Measurements from ENCODE around the gene IGFBP7. TPM values are rescaled to one million over a fixed set of nuclear protein-coding genes. Genes with fewer than 3 reads are reported as not detected.
"Not testable (repeated sequence)": the region's sequence is repeated elsewhere in the genome, so short reads cannot be mapped to it uniquely, and the experiment has no call there.

IGFBP7 gene
- total and polyA plus RNA-seq, 10 of the 15 experiments (the other 5 are each of a cell fraction or from before 2014, with no cell fraction given): 0.69 to 1.9 (median 1.4) TPM; not detected in 5

DNA sequence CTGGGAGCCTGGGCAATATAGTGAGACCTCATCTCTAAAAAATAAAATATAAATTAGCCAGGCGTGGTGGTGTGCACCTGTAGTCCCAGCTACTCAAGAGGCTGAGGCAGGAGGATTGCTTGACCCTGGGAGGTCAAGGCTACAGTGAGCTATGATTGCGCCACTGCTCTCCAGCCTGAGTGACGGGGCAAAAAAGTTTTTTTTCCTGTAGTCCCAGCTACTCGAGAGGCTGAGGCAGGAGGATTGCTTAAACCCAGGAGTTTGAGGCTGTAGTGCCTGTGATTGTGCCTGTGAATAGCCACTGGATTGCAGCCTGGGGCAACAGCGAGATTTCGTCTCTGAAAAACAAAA, 49.5 kb downstream of the IGFBP7 start:
- H3K79me2 ChIP-seq (ENCODE audit: control insufficient read depth, insufficient read depth, low read length); H3K9me3 ChIP-seq (replicated peaks; ENCODE audit: control insufficient read depth, insufficient read depth, low read length); H2AFZ ChIP-seq (ENCODE audit: control insufficient read depth, low read depth, low read length); CTCF ChIA-PET; FAIRE-seq; H3K36me3 ChIP-seq (ENCODE audit: control insufficient read depth in 2 of 2, insufficient read depth in 2 of 2, low read length in 1 of 2); H3K4me3 ChIP-seq; H3K27ac ChIP-seq (ENCODE audit: control insufficient read depth, insufficient read depth); ATAC-seq; POLR2A ChIA-PET; H3K27me3 ChIP-seq (replicated peaks in 1 of 2; ENCODE audit: control insufficient read depth in 2 of 2, insufficient read depth in 2 of 2, low read length in 1 of 2); SMC1A ChIA-PET (ENCODE audit: uncharacterized antibody, unreplicated experiment); H4K20me1 ChIP-seq (ENCODE audit: control insufficient read depth, insufficient read depth); DNase-seq (ENCODE audit: low read depth, low spot score); H3K4me2 ChIP-seq (ENCODE audit: control insufficient read depth, insufficient read depth); intact Hi-C loops (cut with micrococcal nuclease; ENCODE audit: unreplicated experiment); H3K9ac ChIP-seq (ENCODE audit: control insufficient read depth, insufficient read depth, low read length); BruUV-seq (replicated peaks); H3K4me1 ChIP-seq (ENCODE audit: control insufficient read depth, insufficient read depth, low read length); RAD21 ChIA-PET (ENCODE audit: unreplicated experiment): not testable (repeated sequence)
- 50% methylated on average over 6 of the region's 6 CpGs for WGBS (ENCODE audit: insufficient coverage, insufficient replicate concordance, low lambda C conversion rate, missing lambda C conversion rate)
- in situ Hi-C loops (cut with MboI): loop anchor here (10.0 kb wide), 1 partner anchor 64 kb away; no protein-coding TSS in a partner anchor

- Histone ChIP-seq H3K27ac (ENCODE audit: control insufficient read depth, insufficient read depth) (no peak overlapping the region), H3K4me1 (ENCODE audit: control insufficient read depth, insufficient read depth, low read length) (no peaks in the 10 kb centered on the region), H3K79me2 (ENCODE audit: control insufficient read depth, insufficient read depth, low read length) (no peaks in the 10 kb centered on the region), H3K9ac (ENCODE audit: control insufficient read depth, insufficient read depth, low read length) (no peak overlapping the region), H3K9me3 (replicated peaks; ENCODE audit: control insufficient read depth, insufficient read depth, low read length) (no peaks in the 10 kb centered on the region), H3K27me3 (replicated peaks in 1 of 2; ENCODE audit: control insufficient read depth in 2 of 2, insufficient read depth in 2 of 2, low read length in 1 of 2) (peaks cover 0 to 5% of the 10 kb centered on the region in 2 experiments; a peak in 1 of 4 replicates), H3K4me2 (ENCODE audit: control insufficient read depth, insufficient read depth) (no peak overlapping the region), H3K36me3 (ENCODE audit: control insufficient read depth in 2 of 2, insufficient read depth in 2 of 2, low read length in 1 of 2) (no peaks in the 10 kb centered on the region), H4K20me1 (ENCODE audit: control insufficient read depth, insufficient read depth) (no peaks in the 10 kb centered on the region), H2AFZ (ENCODE audit: control insufficient read depth, low read depth, low read length) (no peak overlapping the region), H3K4me3 (no peak overlapping the region)
- ATAC-seq (no peak), DNase-seq (ENCODE audit: low read depth, low spot score) (no peak), FAIRE-seq (no peak)
- ChIA-PET CTCF (no interaction called here), POLR2A (no interaction called here), SMC1A (ENCODE audit: uncharacterized antibody, unreplicated experiment) (no interaction called here), RAD21 (ENCODE audit: unreplicated experiment) (no interaction called here)
- intact Hi-C loops (cut with micrococcal nuclease; ENCODE audit: unreplicated experiment): no loop called here
- no TSS peak for BruUV-seq (replicated peaks)
- in situ Hi-C loops (cut with MboI): loop anchor here (10.0 kb wide), 1 partner anchor 65 kb away; no protein-coding TSS in a partner anchor
- no peak for TF ChIP-seq SMAD5 (IDR thresholded peaks at IDR 0.05; ENCODE audit: low read depth)
- TF ChIP-seq, protein P1, sequence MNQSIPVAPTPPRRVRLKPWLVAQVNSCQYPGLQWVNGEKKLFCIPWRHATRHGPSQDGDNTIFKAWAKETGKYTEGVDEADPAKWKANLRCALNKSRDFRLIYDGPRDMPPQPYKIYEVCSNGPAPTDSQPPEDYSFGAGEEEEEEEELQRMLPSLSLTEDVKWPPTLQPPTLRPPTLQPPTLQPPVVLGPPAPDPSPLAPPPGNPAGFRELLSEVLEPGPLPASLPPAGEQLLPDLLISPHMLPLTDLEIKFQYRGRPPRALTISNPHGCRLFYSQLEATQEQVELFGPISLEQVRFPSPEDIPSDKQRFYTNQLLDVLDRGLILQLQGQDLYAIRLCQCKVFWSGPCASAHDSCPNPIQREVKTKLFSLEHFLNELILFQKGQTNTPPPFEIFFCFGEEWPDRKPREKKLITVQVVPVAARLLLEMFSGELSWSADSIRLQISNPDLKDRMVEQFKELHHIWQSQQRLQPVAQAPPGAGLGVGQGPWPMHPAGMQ (IDR thresholded peaks at IDR 0.05; ENCODE audit: borderline replicate concordance): no peak
- no peak for TF ChIP-seq NFYA (IDR thresholded peaks at IDR 0.05; ENCODE audit: borderline replicate concordance, low read depth, low read length)
- TF ChIP-seq NKRF (conservative IDR thresholded peaks at IDR 0.05): no peak
- WGBS (ENCODE audit: insufficient coverage, insufficient replicate concordance, low lambda C conversion rate, missing lambda C conversion rate): 15% methylated on average over 6 of the region's 6 CpGs
Observed at GRCh38 chr4:57059890-57060716, 50.1 kb downstream of the IGFBP7 start.

All from GM12878 (cell line).